Uterus (tissue), 2 donors: ENCODE data around the gene CAMLG.

ENCODE experiments used
- CTCF ChIP-seq, 4 experiments: fragments of 200-600 bp in 2 of 4; fragments of 450-650 bp in 2 of 4; sonication (generic) in 2 of 4; IDR thresholded peaks; one replicate each; pipeline ENCODE4 v1.5.1; 2016 to 2019; ENCODE audit warnings: antibody characterized with exemption in 4 of 4, mild to moderate bottlenecking in 2 of 4, moderate library complexity in 1 of 4
- POLR2A ChIP-seq, 2 donors: fragments of 450-650 bp; IDR thresholded peaks; one replicate each; pipeline ENCODE4 v1.6.1; 2016; ENCODE audit warnings: antibody characterized with exemption in 2 of 2, mild to moderate bottlenecking in 1 of 2, moderate library complexity in 1 of 2

GRCh38 chr5:134692722-134693121 lies 45.6 kb upstream of the CAMLG start:
- no peak for TF ChIP-seq CTCF (IDR thresholded peaks at IDR 0.05)
- no peak for TF ChIP-seq POLR2A (IDR thresholded peaks at IDR 0.05)
